NCI-H524 (cell line): ENCODE measurements around the gene CTU1.

ENCODE experiments used
- DNase-seq, 2 experiments: peaks; one replicate each; lab custom pipeline; 2025; lab: John Stamatoyannopoulos, UW

The CTU1 gene

DNA sequence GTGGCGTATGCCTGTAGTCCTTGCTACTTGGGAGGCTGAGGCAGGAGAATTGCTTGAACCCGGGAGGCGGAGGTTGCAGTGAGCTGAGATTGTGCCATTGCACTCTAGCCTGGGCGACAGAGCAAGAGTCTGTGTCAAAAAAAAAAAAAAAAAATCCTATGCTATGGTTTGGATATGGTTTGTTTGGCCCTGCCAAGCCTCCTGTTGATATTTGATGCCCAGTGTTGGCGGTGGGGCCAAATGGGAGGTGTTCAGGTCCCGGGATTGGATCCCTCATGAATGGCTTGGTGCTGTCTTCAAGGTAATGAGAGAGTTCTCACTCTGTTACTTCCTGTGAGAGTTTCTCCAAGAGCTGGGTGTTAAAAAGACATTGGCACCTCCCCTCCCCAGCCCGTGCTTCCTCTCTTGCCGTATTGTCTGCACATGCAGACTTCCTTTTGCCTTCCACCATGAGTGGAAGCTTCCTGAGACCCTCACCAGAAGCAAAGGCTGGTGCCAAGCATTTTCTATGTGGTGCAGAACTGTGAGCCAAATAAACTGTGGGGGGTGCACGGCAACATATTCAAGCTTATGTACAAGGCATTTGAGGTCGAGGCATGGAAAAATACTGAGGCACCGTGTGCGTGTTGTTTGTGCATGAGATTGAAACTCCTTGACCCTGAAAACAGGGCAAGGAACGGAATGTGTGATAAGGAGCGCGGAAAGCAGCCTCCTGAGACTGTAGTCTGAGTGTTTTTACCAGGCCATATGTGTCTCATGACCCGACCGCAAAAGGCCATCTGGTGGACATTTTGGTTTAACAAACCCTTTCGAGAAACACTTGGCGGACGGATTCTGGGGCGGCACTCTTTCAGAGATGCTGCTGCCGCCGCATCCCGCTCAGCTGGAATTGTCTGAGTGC, 23.8 kb upstream of the CTU1 start:
- DNase-seq = peak; percentile 28 to 56

DNA sequence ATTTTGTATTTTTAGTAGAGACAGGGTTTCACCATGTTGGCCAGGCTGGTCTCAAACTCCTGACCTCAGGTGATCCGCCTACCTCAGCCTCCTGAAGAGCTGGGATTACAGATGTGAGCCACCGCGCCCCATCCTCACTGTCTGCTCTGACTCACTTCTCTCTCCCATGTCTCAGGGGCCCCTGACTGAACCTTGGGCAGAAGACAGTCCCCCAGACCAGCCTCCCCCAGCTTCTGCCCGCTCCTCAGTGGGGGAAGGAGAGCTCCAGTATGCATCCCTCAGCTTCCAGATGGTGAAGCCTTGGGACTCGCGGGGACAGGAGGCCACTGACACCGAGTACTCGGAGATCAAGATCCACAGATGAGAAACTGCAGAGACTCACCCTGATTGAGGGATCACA, 21.5 kb upstream of the CTU1 start:
- DNase-seq = no peak

DNA sequence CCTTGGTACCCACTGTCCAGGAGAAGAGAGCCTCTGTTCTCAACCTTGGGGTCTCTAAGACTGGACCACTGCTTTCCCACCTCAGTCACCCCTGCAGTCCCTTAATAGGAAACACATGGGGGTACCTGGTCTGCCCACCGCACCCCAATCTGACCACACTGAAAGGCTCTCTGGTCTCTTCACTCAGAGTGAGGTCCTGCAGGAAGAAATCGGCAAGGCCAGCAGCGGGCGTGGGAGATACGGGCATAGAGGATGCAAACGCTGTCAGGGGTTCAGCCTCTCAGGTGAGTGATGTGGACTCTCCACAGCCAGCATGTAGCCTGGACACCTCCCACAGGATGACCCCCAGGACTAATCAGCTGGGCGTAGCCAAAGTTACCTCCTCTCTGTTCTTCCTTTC, 20.0 kb upstream of the CTU1 start:
- no peak for DNase-seq

DNA sequence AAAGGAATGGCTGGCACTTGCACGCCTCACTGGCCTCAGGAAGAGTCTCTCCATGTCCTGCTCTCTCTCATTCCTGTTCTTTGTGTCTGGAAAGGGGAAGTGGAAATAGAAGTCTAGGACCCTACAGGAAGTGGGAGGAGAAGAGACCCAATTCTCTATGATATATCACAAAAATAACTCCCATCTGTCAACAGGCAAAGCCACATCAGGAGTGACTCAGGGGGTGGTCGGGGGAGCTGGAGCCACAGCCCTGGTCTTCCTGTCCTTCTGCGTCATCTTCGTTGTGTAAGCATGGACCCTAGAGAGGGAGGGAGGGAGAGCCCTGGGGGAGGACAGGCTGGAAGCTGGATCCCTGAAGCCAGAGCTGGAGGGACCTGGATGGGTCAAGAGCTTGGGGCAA, 19.5 kb upstream of the CTU1 start:
- no peak for DNase-seq

DNA sequence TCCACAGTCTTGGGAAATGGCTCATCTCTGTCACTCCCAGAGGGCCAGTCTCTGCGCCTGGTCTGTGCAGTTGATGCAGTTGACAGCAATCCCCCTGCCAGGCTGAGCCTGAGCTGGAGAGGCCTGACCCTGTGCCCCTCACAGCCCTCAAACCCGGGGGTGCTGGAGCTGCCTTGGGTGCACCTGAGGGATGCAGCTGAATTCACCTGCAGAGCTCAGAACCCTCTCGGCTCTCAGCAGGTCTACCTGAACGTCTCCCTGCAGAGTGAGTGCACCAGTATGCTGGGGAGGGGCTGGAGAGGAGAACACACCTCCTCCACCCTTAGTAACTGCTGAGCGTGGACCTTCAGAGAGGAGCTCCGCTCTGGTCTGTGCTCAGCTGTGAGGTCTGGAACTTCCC, 18.8 kb upstream of the CTU1 start:
- DNase-seq = no peak

DNA sequence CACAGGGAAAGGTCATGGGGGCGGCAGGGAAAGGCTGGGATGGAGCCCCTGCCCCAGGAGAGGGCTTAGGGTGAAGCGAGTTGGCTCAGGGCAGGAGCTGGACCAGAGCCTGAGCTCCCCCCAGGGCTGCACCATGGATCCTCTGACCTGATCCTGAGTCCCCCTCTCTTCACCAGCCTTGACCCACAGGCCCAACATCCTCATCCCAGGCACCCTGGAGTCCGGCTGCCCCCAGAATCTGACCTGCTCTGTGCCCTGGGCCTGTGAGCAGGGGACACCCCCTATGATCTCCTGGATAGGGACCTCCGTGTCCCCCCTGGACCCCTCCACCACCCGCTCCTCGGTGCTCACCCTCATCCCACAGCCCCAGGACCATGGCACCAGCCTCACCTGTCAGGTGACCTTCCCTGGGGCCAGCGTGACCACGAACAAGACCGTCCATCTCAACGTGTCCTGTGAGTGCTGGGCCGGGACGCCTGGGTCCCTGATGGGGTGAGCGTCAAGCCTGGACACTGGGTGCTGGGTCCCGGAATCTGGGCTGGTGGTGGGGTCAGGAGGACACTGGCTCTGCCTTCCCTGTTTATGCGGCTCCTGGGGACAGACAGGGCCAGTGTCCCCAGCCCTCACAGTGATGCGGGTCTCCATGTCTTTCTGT, 17.3 kb upstream of the CTU1 start:
- no peak for DNase-seq

DNA sequence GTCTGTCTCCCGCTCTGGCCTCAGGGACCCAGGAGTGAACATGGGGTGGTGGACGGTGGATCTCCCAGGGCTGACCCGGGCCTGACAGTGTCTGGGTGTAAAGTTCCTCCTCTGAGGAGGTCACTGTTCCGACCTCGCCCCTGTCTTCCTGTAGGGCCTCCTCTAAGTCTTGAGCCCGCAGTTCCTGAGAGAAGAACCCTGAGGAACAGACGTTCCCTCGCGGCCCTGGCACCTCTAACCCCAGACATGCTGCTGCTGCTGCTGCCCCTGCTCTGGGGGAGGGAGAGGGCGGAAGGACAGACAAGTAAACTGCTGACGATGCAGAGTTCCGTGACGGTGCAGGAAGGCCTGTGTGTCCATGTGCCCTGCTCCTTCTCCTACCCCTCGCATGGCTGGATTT, 16.5 kb upstream of the CTU1 start, which contains the start of gene SIGLEC9:
Gene SIGLEC9, plus strand, starts transcription at position 178 of the 400 bp plus-strand sequence. Its CDS starts 69 bp downstream, at position 247.
- DNase-seq = no peak

DNA sequence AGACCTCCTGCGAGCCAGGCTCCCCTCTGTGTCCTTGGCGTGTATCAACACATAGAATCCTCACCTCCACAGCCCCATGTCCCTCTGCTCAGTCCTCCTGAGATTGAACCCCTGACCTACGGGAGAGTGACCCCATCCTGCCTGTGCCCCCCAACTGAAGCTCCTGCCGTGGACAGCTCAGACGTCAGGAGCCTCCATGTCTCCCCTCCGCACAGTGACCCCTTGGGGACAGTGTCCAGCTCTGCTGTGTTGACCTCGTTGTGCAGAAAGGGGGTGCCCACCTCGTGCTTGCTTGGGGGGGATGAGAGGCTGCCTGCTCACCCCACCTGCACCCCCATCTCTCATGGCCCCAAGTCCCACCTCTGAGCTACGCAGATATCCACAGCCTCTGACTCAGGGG, 16.0 kb upstream of the CTU1 start:
- DNase-seq = no peak

DNA sequence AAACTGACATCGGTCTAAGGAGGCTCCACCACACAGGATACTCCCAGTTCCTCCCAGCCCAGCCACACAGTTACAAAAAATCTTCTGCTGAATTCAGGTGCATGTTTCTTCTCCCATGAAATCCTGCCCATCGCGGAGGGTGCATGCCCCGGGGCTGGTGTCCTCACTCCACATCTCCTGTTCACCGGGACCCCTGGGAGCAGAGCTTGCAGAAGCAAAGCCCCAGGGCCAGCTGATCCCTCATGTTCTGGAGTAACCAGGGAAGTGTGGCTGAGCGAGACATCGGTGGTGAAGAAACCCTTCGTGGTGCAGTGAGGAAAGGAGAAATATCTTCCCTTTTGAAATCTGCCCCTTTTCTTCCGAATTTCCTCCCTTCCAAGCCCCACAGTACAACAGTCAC, 15.6 kb upstream of the CTU1 start:
- DNase-seq = no peak

DNA sequence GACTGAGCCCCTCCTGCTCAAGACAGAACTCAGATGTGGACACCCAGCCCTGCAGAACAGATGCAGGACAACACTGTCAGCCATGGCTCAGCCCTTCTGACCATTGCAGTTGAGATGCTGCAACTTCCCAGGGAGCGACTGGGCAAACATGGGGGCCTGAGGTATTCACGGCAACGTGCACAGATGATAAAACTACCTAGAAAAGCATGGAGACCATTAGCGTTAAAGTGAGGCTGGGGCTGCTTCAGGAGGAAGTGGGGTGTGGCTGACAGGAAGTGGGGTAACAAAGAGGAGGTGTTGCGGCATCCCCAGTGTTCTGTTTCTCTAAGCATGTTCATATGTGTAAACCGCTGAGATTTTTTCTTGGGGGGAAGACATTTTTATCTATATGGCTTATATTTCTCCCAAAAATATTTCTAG, 15.2 kb upstream of the CTU1 start:
- DNase-seq = no peak

DNA sequence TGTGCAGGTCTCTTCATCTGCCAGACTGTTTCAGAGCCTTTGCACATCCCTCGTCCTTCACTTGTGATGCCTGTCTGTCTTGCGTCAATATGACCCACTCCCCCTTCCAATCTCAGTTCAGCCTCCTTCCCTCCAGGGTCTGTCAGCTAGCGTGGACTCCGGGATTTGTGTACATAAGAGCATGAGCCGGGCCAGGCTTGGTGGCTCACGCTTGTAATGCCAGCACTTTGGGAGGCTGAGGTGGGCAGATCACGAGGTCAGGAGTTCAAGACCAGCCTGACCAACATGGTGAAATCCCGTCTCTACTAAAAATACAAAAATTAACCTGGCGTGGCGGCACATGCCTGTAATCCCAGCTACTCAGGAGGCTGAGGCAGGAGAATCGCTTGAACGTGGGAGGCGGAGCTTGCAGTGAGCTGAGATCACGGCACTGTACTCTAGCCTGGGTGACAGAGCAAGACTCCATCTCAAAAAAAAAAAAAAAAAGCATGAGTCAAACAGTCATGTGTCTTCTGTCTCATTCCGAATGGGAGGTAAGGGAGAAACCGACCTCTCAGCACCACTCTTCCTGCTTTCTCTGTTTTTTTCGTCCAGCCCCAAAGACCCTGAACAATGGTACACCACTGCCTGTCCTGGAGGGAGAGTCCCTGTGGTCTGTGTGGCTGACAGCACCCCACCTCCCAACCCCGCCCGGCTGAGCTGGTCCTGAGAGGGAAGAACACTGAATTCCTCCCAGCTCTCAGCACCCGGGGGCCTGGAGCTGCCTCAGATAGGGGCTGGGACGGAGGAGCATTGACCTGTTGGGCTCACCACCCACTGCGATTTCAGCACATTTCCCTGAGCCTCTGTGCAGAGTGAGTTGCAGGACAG, 14.1 kb upstream of the CTU1 start:
- no peak for DNase-seq

DNA sequence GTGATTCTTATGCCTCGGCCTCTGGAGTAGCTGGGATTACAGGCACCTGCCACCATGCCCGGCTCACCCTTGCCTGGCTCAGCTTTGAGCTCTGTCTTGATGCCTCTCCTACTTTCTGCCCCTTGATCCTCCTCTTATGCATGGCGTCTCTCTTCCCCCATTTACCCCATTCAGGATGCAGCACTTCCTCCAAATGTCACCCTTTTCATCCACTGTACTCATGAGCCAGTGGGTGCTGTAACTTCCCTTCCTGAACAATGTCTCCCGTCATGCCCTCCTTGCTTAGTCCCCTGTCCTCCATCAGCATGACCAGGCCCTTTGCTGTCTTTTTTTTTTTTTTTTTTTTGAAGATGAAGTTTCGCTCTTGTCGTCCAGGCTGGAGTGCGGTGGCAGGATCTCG, 13.0 kb upstream of the CTU1 start:
- no peak for DNase-seq

DNA sequence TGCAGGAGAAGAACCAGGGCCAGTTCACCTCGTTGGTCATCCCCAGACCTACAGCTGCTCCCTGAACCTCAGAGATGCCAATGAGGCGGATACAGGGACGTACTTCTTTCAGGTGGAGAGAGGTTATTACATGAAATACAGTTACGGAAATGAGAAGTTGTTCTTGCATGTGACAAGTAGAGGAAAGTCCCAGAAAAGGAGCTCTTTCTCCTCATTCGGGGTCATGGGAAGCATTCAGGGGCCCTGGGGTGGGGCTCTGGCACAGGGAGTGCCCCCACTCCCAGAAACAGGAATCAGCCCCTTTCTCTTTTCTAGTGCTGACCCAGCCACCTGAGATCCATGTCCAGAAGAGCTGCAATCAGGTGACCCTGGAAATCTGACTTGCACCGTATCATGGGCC, 12.0 kb upstream of the CTU1 start:
- no peak for DNase-seq

DNA sequence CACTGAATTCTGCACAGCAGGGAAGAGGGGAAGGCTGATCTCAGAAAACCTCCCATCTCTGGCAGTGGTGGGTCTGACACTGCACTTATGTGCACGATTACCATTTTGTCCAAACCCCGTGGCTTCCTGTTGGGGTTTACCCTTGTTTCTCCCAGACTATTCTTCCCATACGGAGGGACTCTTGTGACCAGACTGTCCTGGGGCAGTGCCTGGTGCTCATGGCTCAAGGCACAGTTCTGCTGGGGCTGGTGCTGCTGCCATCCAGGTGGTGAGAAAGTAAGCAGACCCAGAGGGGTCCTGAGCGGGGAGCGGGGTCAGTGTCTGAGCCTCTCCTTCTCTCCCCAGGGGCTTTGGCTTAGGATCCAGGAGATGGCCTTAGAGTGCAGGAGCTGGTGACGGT, 11.4 kb upstream of the CTU1 start:
- DNase-seq = no peak

DNA sequence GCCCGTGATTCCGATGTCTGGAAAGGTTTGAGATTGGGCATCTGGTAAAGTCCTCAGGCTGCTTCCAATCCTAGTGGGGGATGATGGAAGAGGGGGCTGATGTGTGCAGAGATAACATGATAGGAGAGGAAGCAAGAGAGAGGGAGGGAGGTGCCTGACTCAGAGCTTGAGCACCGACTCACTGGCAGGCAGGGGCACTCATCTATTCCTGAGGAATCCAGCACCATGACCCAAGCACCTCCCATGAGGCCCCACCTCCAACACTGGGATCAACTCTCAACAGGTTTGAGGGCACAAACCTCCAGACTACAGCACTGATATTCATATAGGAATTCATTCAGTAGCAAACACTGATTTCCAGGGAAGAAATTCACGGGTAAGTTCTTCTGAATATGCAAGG, 10.9 kb upstream of the CTU1 start:
- no peak for DNase-seq

DNA sequence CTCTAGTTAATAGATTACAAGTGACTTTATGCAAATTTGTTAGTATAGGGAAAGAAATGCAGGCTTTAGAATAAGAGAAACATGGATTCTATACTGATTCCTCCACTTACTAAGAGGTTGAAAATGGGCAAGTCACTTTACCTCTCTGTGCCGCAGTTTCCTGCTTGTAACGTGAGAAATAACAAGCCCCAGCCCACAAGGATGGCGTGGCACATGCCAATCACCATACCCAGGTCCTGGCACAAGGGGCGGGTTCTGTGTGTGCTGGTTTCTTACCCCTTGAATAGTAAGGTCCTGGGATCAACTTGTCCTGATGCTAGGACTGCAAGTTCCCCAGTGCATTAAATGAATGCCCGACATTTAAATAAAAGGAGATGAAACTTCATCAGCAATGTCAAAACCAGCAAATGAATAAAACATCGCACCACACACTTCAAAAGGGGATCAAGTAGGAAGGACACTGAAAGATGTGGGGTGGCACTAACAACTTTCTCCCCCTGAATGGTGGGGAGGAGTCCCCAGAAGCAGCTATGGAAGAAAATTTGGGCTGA, 8.6 kb upstream of the CTU1 start:
- DNase-seq = no peak

DNA sequence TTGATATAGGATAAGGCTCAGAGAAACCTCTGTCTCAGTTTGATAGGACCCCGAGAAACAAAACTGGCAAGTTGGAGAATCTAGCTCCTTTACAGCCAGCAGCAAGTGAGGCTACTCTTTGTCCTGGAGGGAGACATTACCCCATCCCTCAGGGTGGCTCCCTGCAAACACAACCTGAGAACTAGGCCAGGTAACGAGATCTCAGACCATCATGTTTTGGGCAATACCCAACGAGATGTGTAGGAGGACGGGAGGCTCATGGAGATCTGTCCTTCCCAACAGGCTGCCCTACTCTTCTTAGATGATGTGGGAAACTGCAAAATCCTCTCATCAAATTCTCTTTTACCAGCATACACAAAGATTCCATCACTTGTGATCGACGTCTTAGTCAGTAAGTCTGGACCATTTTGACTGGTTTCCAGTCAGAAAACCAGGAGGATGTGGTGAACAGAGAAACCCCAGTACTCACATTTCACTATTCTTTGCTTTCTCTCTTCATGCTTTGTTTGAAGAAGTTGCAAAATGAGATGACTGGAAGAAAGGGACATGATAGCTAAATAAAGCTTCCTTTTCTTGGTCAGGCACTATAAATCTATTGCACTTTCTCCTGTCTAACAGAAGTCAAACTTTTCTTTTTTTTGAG, 6.0 kb upstream of the CTU1 start:
- no peak for DNase-seq

DNA sequence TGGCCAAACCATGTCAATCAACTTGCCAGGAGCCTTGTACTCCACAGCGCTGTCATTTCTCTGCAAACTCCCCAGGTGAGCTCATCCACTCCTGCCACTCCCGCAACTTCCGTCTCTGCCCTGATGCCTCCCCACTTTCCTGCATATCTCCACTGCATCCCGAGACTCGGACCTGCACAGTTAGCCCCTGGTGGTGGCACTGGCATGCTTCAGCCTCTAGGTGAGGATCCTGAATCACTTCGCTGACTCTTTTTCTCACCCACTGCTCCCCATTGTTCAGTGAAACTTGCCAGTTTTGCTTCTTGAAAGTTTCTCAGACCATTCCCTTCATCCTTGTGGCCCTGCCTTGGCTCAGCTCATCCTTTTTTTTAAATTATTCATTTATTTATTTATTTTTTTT, 3.4 kb upstream of the CTU1 start:
- DNase-seq = no peak

DNA sequence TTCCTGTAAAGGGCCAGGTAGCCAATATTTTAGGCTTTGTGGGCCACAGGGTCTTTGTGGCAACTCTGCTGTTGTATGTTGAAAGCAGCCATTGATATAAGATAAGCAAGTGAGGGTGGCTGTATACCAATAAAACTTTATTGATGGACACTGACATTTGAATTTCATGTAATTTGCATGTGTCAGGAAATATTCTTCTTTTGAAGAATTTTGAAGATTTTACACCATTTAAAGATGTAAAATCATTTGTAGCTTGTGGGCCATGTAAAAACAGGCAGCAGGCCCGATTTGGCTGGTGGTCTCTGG, 2.4 kb upstream of the CTU1 start:
- no peak for DNase-seq

DNA sequence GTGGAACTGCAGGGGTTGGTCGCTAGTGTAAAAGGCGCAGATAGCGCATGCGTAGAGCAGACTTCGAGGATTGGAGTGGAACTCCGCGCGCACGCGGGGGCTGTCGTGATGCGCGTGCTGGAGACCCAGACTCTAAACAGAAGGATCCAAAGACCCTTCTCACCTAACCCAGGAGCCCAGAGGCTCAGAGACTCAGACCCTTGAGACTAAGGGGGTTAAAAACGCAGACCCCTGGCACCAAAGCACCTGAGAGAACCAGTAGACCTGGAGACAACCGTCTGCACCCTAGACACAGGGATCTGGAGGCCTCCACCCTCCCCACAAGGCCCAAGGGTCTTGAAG, 567 bp upstream of the CTU1 start:
- no peak for DNase-seq

DNA sequence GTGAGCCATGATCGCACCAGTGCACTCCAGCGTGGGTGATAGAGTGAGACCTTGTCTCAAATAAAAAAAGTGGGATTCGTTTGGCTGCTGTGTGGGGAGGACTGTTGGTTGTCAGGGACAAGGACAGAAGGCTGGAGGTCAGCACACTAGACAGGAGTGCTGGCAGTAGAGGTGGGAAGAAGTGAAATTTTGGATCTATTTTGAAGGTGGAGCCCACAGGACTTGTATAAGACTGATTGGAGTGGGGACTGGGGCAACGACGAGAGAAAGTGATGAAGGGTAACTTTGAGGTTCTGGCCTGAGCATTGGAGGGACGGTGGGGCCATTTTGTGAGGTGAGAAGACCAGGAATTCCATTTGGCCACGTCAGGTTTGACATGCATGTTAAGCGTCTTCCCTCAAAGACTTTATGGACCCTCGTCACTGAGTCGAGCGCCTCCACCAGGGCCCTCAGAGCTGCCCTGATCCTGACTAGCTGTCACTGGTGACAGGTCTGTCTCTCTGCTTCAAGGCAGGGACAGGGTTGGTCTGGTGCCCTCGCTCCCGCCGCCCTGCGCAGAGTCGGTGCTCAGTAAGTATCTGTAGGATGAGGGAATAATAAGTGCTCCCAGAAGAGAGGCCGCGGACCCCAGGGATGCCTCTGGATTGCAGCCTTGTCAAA, 673 bp downstream of the CTU1 start:
- DNase-seq = no peak

DNA sequence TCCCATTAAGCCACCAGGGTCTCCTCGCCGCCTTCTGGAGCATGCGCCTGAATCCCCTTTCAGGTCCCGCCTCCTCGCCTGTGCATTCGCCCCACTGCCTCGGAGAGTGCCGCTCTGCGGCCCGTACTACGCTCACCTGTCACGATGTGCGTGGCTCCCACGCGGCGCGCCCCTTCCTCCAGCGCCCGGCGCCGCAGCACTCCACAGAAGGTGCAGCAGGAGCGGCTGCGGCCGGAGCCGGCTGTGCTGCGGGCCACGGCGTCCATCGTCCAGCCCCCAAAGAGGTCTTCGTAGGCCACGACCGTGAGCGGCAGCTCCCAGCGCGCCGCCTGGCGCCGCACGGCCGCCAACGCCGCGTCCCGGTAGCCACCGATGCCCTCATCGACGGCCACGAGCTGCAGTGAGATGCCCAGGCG, 4.3 kb downstream of the CTU1 start:
- DNase-seq = no peak
